HepG2 (cell line): ENCODE measurements around the gene IPO13. TPM values are rescaled to one million over a fixed set of nuclear protein-coding genes. Genes with fewer than 3 reads are reported as not detected.

Experiments
- ATAC-seq: fragments of 200-7000 bp; cut with Tn5 transposase; 3 replicates; pipeline ENCODE4 v1.9.1; 2020; ENCODE audit warnings: mild to moderate bottlenecking, moderate library complexity
- BruUV-seq: library from RNA; stranded (reverse); fragments of 400-500 nt; replicated peaks from 2 replicates; lab custom pipeline; 2021; lab: Mats Ljungman, UMichigan
- CTCF ChIA-PET: fragments of 300-600 bp; formaldehyde crosslinking; extraction: SDS; loops from one replicate; lab custom pipeline; 2021; ENCODE audit warnings: low total read pairs, inconsistent platforms, low intra/inter-chr PET ratio; lab: Yijun Ruan, JAX
- POLR2A ChIA-PET: fragments of 350-600 bp; sonication (Branson Sonifier 250); formaldehyde crosslinking; loops from one replicate; lab custom pipeline; 2020; ENCODE audit warnings: antibody characterized with exemption, inconsistent platforms; lab: Yijun Ruan, JAX
- DNase-seq: peaks from one replicate; pipeline ENCODE4 v3.0.0-alpha.2; 2015; ENCODE audit warnings: low spot score
- FAIRE-seq: peaks from 3 replicates; lab custom pipeline; 2011; peaks lifted over from hg19 to GRCh38; lab: Jason Lieb, UNC
- H2AFZ ChIP-seq: one replicate; pipeline ENCODE4 v1.6.1; 2011; ENCODE audit warnings: low read length, inconsistent platforms
- H3K27ac ChIP-seq: fragments of 300-600 bp; 3 replicates; pipeline ENCODE4 v1.8.0; 2011; ENCODE audit warnings: mixed run types, mild to moderate bottlenecking, mixed read lengths, low read length, inconsistent platforms; ENCODE audit not compliant: insufficient read depth; ENCODE audit errors: extremely low read length
- H3K27me3 ChIP-seq, 2 experiments: fragments of 200-600 bp in 1 of 2; 2 replicates in 1 of 2; 3 replicates in 1 of 2; pipeline versions ENCODE4 v1.6.0 to v1.8.0; 2011; ENCODE audit warnings: low read length in 2 of 2, mild to moderate bottlenecking in 2 of 2, moderate library complexity in 2 of 2, inconsistent platforms in 1 of 2; ENCODE audit not compliant: insufficient read depth in 2 of 2, control insufficient read depth in 1 of 2
- H3K36me3 ChIP-seq, 2 experiments: fragments of 200-600 bp in 1 of 2; replicated peaks in 1 of 2; 2 replicates in 1 of 2; 3 replicates in 1 of 2; pipeline versions ENCODE4 v1.5.1 to v1.8.0; 2011; ENCODE audit warnings: low read length in 2 of 2, inconsistent platforms in 1 of 2; ENCODE audit not compliant: insufficient read depth in 2 of 2, control insufficient read depth in 1 of 2
- H3K4me1 ChIP-seq: 2 replicates; pipeline ENCODE4 v1.5.1; 2012; ENCODE audit warnings: low read length, inconsistent platforms; ENCODE audit not compliant: insufficient read depth
- H3K4me2 ChIP-seq: 2 replicates; pipeline ENCODE4 v1.6.0; 2011; ENCODE audit warnings: low read depth, low read length, inconsistent platforms
- H3K4me3 ChIP-seq, 3 experiments: fragments of 200-600 bp in 1 of 3; sonication (generic), shearing (Covaris generic) in 1 of 3; replicated peaks in 1 of 3; 2 replicates each; pipeline ENCODE4 v1.5.1; 2011 to 2016; ENCODE audit warnings: low read length in 3 of 3, inconsistent platforms in 2 of 3, low read depth in 2 of 3, mild to moderate bottlenecking in 2 of 3, control low read depth in 1 of 3, mixed read lengths in 1 of 3; ENCODE audit not compliant: insufficient read depth in 1 of 3
- H3K79me2 ChIP-seq: one replicate; pipeline ENCODE4 v1.6.1; 2011; ENCODE audit warnings: low read length, inconsistent platforms; ENCODE audit not compliant: insufficient read depth
- H3K9ac ChIP-seq: 2 replicates; pipeline ENCODE4 v1.6.0; 2011; ENCODE audit warnings: mild to moderate bottlenecking, low read depth, low read length, inconsistent platforms; ENCODE audit not compliant: insufficient read depth
- H3K9me3 ChIP-seq: 2 replicates; pipeline ENCODE4 v1.5.1; 2012; ENCODE audit warnings: mild to moderate bottlenecking, low read length
- H4K20me1 ChIP-seq: 2 replicates; pipeline ENCODE4 v1.6.0; 2011; ENCODE audit warnings: inconsistent platforms, mild to moderate bottlenecking, low read length, moderate library complexity; ENCODE audit not compliant: insufficient read depth
- FIP1L1 ChIP-seq: fragments of 200-400 bp; formaldehyde crosslinking; IDR thresholded peaks from 2 replicates; pipeline ENCODE4 v1.6.1; 2018; ENCODE audit warnings: low read depth, mild to moderate bottlenecking, low read length, moderate library complexity, borderline replicate concordance; ENCODE audit not compliant: insufficient read depth
- FLYWCH1 ChIP-seq: sonication (generic); formaldehyde crosslinking; IDR thresholded peaks from 2 replicates; pipeline ENCODE4 v1.8.1; 2023; ENCODE audit warnings: mild to moderate bottlenecking, missing genetic modification reagents
- NCOA1 ChIP-seq: sonication (generic); formaldehyde crosslinking; IDR thresholded peaks from 2 replicates; pipeline ENCODE4 v1.9.0; 2021; ENCODE audit warnings: missing genetic modification reagents
- PLSCR1 ChIP-seq: sonication (generic); formaldehyde crosslinking; IDR thresholded peaks from 2 replicates; pipeline ENCODE4 v1.5.0; 2020; ENCODE audit warnings: missing genetic modification reagents, mild to moderate bottlenecking, borderline replicate concordance
- ZFP90 ChIP-seq: sonication (generic); formaldehyde crosslinking; IDR thresholded peaks from 2 replicates; pipeline ENCODE4 v1.8.0; 2022; ENCODE audit warnings: missing genetic modification reagents, mild to moderate bottlenecking, inconsistent platforms, borderline replicate concordance
- ZNF652 ChIP-seq: IDR thresholded peaks from 2 replicates; pipeline ENCODE4 v1.6.1; 2016; ENCODE audit warnings: low read depth, borderline replicate concordance
- WGBS: methylation state at CpG from one replicate; pipeline ENCODE4 v1.1.6; 2017; ENCODE audit warnings: low lambda C conversion rate; 5-methylcytosine and 5-hydroxymethylcytosine counted together
- in situ Hi-C: cut with HindIII; loops from 2 replicates; pipeline ENCODE4 v1.10.0; 2017; ENCODE audit warnings: low pct_unique_long_range_greater_than_20kb; ENCODE audit not compliant: extremely low pct_ligation_motif_present
- intact Hi-C: fragments of 100-400 bp; cut with micrococcal nuclease; formaldehyde crosslinking; loops from one replicate; pipeline ENCODE4 v1.10.0; 2022; ENCODE audit not compliant: unreplicated experiment
- polyA plus RNA-seq, 8 experiments: library from polyadenylated mRNA; depleted of rRNA in 3 of 8; stranded (reverse) in 7 of 8; unstranded in 1 of 8; fragments of >200 nt; fragmentation: Illumina TruSeq in 4 of 8; extraction: Trizol in 4 of 8; gene quantifications; 2 replicates each; pipeline versions ENCODE4 v1.2.1 to v1.2.3, GENCODE V29; 2011 to 2016; ENCODE audit warnings: low read depth in 4 of 8, missing spikeins in 1 of 8, mixed read lengths in 1 of 8; ENCODE audit not compliant: insufficient read depth in 1 of 8
- total RNA-seq, 5 experiments: library from RNA; depleted of rRNA; stranded (reverse); fragments of >200 nt; fragmentation: Illumina TruSeq; extraction: Trizol; gene quantifications; 2 replicates each; pipeline ENCODE4 v1.2.3, GENCODE V29; 2016; ENCODE audit warnings: low read depth in 1 of 5

IPO13 gene
- total and polyA plus RNA-seq, 2 of the 13 experiments (the other 11 are each of a cell fraction or from before 2014, with no cell fraction given), result 12.9 to 15.6 TPM

- no peak overlapping the region for H3K4me2 ChIP-seq
- ATAC-seq (no peak), DNase-seq (no peak), FAIRE-seq (no peak)
- H3K27me3 ChIP-seq, result no peaks in the 10 kb centered on the region
- 88% methylated on average over 13 of the region's 13 CpGs for WGBS
- no peak overlapping the region for H2AFZ ChIP-seq
- TF ChIP-seq FLYWCH1 (CRISPR knock-in tag) (no peak), ZFP90 (CRISPR knock-in tag) (no peak), PLSCR1 (CRISPR knock-in tag) (no peak), FIP1L1 (no peak), ZNF652 (CRISPR knock-in tag) (no peak), NCOA1 (CRISPR knock-in tag) (no peak)
- H3K9me3 ChIP-seq, result no peaks in the 10 kb centered on the region
- intact Hi-C loops, result no loop called here
- no TSS peak for BruUV-seq
- no peak overlapping the region for H3K27ac ChIP-seq
- no peak overlapping the region for H3K4me3 ChIP-seq
- no peaks in the 10 kb centered on the region for H3K36me3 ChIP-seq
- ChIA-PET CTCF (no interaction called here), POLR2A (no interaction called here)
- no peak overlapping the region for H3K9ac ChIP-seq
- no peaks in the 10 kb centered on the region for H3K79me2 ChIP-seq
- no peaks in the 10 kb centered on the region for H3K4me1 ChIP-seq
- in situ Hi-C loops, result no loop called here
- H4K20me1 ChIP-seq, result no peaks in the 10 kb centered on the region
Observed at GRCh38 chr1:43914576-43915525, 31.9 kb upstream of the IPO13 start.
